Spleen (tissue), 11 donors: ENCODE results near the gene ZNF618. TPM values are rescaled to one million over a fixed set of nuclear protein-coding genes. Genes with fewer than 3 reads are reported as not detected.

ENCODE experiments used
- DNase-seq: peaks from one replicate; pipeline ENCODE4 v3.0.0-alpha.2; 2020
- H3K27ac ChIP-seq, 8 donors: fragments of 200-600 bp; sonication (generic) in 7 of 8; 1 replicate in 4 of 8; 2 replicates in 4 of 8; pipeline versions ENCODE4 v1.5.0 to v1.8.0; 2016 to 2021; ENCODE audit warnings: inconsistent platforms in 4 of 8, mild to moderate bottlenecking in 4 of 8, moderate library complexity in 1 of 8
- H3K27me3 ChIP-seq, 7 donors: fragments of 200-600 bp; sonication (generic) in 6 of 7; replicated peaks in 1 of 7; 1 replicate in 4 of 7; 2 replicates in 3 of 7; pipeline versions ENCODE4 v1.5.0 to v1.8.0; 2016 to 2021; ENCODE audit warnings: inconsistent platforms in 3 of 7, mild to moderate bottlenecking in 1 of 7
- H3K36me3 ChIP-seq, 6 donors: fragments of 200-600 bp; sonication (generic) in 5 of 6; 1 replicate in 4 of 6; 2 replicates in 2 of 6; pipeline versions ENCODE4 v1.5.0 to v1.8.0; 2016 to 2021; ENCODE audit warnings: inconsistent platforms in 2 of 6
- H3K4me1 ChIP-seq, 6 donors: fragments of 200-600 bp; sonication (generic) in 5 of 6; 1 replicate in 3 of 6; 2 replicates in 3 of 6; pipeline versions ENCODE4 v1.5.0 to v1.8.0; 2016 to 2021; ENCODE audit warnings: inconsistent platforms in 3 of 6
- H3K4me3 ChIP-seq, 8 donors: fragments of 200-600 bp; sonication (generic) in 7 of 8; 1 replicate in 4 of 8; 2 replicates in 4 of 8; pipeline versions ENCODE4 v1.5.0 to v1.8.0; 2016 to 2021; ENCODE audit warnings: inconsistent platforms in 4 of 8, mild to moderate bottlenecking in 4 of 8, moderate library complexity in 2 of 8
- H3K9me3 ChIP-seq, 8 donors: fragments of 200-600 bp; sonication (generic) in 7 of 8; 1 replicate in 4 of 8; 2 replicates in 4 of 8; pipeline versions ENCODE4 v1.5.0 to v1.8.0; 2016 to 2021; ENCODE audit warnings: inconsistent platforms in 4 of 8
- CTCF ChIP-seq, 11 experiments: fragments of 200-600 bp in 7 of 11; fragments of 450-650 bp in 4 of 11; sonication (generic) in 4 of 11; IDR thresholded peaks in 8 of 11; conservative IDR thresholded peaks in 3 of 11; 1 replicate in 7 of 11; 2 replicates in 4 of 11; pipeline versions ENCODE4 v1.4.0 to v1.8.0; 2016 to 2021; ENCODE audit warnings: antibody characterized with exemption in 11 of 11, inconsistent platforms in 4 of 11, mild to moderate bottlenecking in 1 of 11
- POLR2A ChIP-seq, 3 donors: fragments of 450-650 bp; IDR thresholded peaks; one replicate each; pipeline ENCODE4 v1.5.1; 2017; ENCODE audit warnings: antibody characterized with exemption in 3 of 3, mild to moderate bottlenecking in 1 of 3
- POLR2AphosphoS5 ChIP-seq, 3 donors: sonication (generic); formaldehyde crosslinking; IDR thresholded peaks; one replicate each; pipeline ENCODE4 v1.5.1; 2017; ENCODE audit warnings: antibody characterized with exemption in 3 of 3
- WGBS, 5 donors: extraction: QIAGEN DNeasy Blood & Tissue Kit in 3 of 5; methylation state at CpG; one replicate each; pipeline versions ENCODE4 v1.1.5 to v1.1.7; 2013 to 2018; 5-methylcytosine and 5-hydroxymethylcytosine counted together
- intact Hi-C: fragments of 100-400 bp; cut with DNase I; formaldehyde crosslinking; loops from one replicate; pipeline ENCODE4 v1.15.0; 2023; ENCODE audit warnings: low total_unique reads
- polyA plus RNA-seq, 3 donors: library from polyadenylated mRNA; stranded (reverse); fragments of 200-250 nt; gene quantifications; one replicate each; pipeline ENCODE4 v1.2.1, GENCODE V29; 2013
- total RNA-seq, 7 donors: library from RNA; depleted of rRNA in 3 of 7; stranded (reverse); fragments of >200 nt in 3 of 7; fragmentation: NEBNext Ultra II Directional in 4 of 7; extraction: Animal tissue kit (Norgen Biotek cat#: 25700) in 4 of 7; gene quantifications; one replicate each; pipeline versions ENCODE4 v1.1.0 to v1.2.1, GENCODE V29; 2016 to 2021
- donor health status: healthy with polysubstance abuse.
- donor health status: DM: no; HTN: no; CAD: no; lungs with moderate emphysema.
- donor health status: DM: no; HTN: no; CAD: no.
- donor health status: Bipolar disorder and iron deficiency.
- donor health status: healthy.
- donor health status: DM: no; HTN: no; CAD: no.
- donor health status: DM: yes; HTN: yes; CAD: no.

The ZNF618 gene
- total and polyA plus RNA-seq, 10 donors, result 0.58 to 14.8 (median 8.4) TPM

DNA sequence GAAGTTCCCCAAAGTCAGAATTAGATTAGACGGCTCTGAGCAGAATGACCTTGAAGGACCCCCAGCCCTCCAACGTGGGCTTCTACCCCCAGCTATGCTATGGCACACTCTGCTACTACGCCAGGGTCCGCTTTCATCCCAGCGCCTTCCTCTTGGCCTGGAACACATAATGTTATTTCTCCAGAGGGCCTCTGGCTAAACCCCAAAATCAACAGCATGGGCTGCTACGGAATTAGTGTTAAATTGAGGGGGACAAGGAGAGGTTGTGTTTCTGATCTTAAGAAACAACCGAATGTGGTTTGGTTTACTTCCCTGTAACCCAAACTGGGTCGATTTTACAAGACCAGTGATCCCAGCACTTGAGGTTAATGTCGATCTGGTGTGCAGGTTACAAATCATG is 97.1 kb downstream of the ZNF618 start:
- no peak for DNase-seq
- WGBS, 5 donors, result 72 to 85% (median 84%) methylated on average over 9 of the region's 9 CpGs
- Histone ChIP-seq H3K9me3 (peaks cover 0 to 6% (median 0%) of the 10 kb centered on the region in 8 donors), H3K4me3 (no peak overlapping the region), H3K4me1 (no peaks in the 10 kb centered on the region), H3K27ac (no peak overlapping the region), H3K27me3 (no peaks in the 10 kb centered on the region), H3K36me3 (peaks cover 0 to 13% (median 4%) of the 10 kb centered on the region in 6 donors)
- intact Hi-C loops, result no loop called here
- TF ChIP-seq CTCF (IDR thresholded peaks at IDR 0.05 in 8 of 11, conservative IDR thresholded peaks at IDR 0.05 in 3 of 11) (no peak), POLR2AphosphoS5 (IDR thresholded peaks at IDR 0.05) (no peak), POLR2A (IDR thresholded peaks at IDR 0.05) (no peak)

DNA sequence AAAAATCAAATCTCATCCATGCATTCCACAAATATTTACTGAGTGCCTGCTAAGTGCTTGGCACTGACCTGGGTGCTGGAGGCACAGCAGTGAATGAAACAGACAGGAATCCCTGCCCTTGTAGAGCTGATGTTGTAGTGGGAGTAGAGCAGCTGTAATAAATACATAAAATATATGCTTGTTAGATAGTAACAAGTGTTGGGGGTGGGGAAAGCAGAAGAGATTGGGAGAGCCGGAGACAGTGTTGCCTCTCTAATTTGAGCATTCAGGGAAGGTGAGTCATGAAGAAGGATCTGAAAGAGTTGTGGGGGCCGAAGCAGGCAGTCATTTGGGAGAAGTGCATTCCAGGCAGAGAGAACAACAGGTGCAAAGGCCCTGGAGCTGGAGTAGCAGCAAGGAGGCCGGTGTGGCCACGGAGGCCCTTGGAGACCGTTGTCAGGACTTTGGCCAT is 97.9 kb downstream of the ZNF618 start:
- TF ChIP-seq CTCF (IDR thresholded peaks at IDR 0.05 in 8 of 11, conservative IDR thresholded peaks at IDR 0.05 in 3 of 11) (no peak), POLR2A (IDR thresholded peaks at IDR 0.05) (no peak), POLR2AphosphoS5 (IDR thresholded peaks at IDR 0.05) (no peak)
- Histone ChIP-seq H3K27me3 (no peaks in the 10 kb centered on the region), H3K27ac (no peak overlapping the region), H3K36me3 (peaks cover 0 to 13% (median 3%) of the 10 kb centered on the region in 6 donors), H3K9me3 (peaks cover 0 to 6% (median 0%) of the 10 kb centered on the region in 8 donors), H3K4me1 (no peaks in the 10 kb centered on the region), H3K4me3 (no peak overlapping the region)
- peak; percentile 50 for DNase-seq
- WGBS, 5 donors, result 74 to 94% (median 86%) methylated on average over 5 of the region's 5 CpGs
- intact Hi-C loops, result no loop called here

GRCh38 chr9:113976915-113977314 is 100.8 kb downstream of the ZNF618 start:
- peak; percentile 43 for DNase-seq
- Histone ChIP-seq H3K4me1 (no peaks in the 10 kb centered on the region), H3K27me3 (no peaks in the 10 kb centered on the region), H3K27ac (no peak overlapping the region), H3K36me3 (no peaks in the 10 kb centered on the region), H3K4me3 (no peak overlapping the region), H3K9me3 (no peaks in the 10 kb centered on the region)
- intact Hi-C loops, result no loop called here
- TF ChIP-seq POLR2A (IDR thresholded peaks at IDR 0.05) (no peak), POLR2AphosphoS5 (IDR thresholded peaks at IDR 0.05) (no peak), CTCF (IDR thresholded peaks at IDR 0.05 in 8 of 11, conservative IDR thresholded peaks at IDR 0.05 in 3 of 11) (no peak)
- 79 to 91% (median 83%) methylated on average over 8 of the region's 8 CpGs for WGBS, 5 donors

GRCh38 chr9:113978725-113979342 is 102.7 kb downstream of the ZNF618 start:
- H3K4me1 ChIP-seq, result no peaks in the 10 kb centered on the region
- no peak for DNase-seq
- intact Hi-C loops, result no loop called here
- 79 to 96% (median 87%) methylated on average over 6 of the region's 6 CpGs for WGBS, 5 donors
- H3K36me3 ChIP-seq, result no peaks in the 10 kb centered on the region
- no peaks in the 10 kb centered on the region for H3K27me3 ChIP-seq
- H3K9me3 ChIP-seq, result no peaks in the 10 kb centered on the region
- H3K4me3 ChIP-seq, result no peak overlapping the region
- no peak overlapping the region for H3K27ac ChIP-seq
- TF ChIP-seq POLR2A (IDR thresholded peaks at IDR 0.05), result no peak
- no peak for TF ChIP-seq CTCF (IDR thresholded peaks at IDR 0.05 in 8 of 11, conservative IDR thresholded peaks at IDR 0.05 in 3 of 11)
- TF ChIP-seq POLR2AphosphoS5 (IDR thresholded peaks at IDR 0.05), result no peak
